ENCODE measurements around the gene PRKN.

Gene PRKN

DNA sequence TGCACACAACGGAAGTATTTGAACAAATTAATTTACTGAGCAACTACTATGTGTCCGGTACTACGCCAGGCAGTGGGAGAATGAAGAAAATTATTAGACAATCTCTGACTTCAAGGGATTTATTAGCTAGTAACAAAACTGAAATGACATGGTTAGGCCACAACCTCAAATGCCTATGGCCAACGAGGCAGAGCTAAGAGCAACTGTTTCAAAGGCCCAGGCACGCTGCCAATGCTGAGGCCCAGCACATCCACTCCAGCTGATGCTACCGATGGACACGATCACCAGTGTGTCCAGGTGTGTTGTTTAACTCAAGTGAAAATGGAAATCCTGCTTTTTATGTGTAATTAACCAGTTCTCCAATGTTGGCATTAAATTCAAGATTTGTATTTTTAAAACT, 420.9 kb downstream of the PRKN start:
- no peak for DNase-seq (ENCODE audit: low read depth in 2 of 2)

GRCh38 chr6:162301128-162301527, 426.4 kb downstream of the PRKN start:
- DNase-seq (ENCODE audit: low read depth in 2 of 2): no peak

GRCh38 chr6:162294029-162294428, 433.5 kb downstream of the PRKN start:
- DNase-seq (ENCODE audit: low read depth in 2 of 2): no peak

- DNase-seq (ENCODE audit: low read depth in 2 of 2): no peak
These were observed 434.7 kb downstream of the PRKN start for GRCh38 chr6:162292915-162293314.

DNA sequence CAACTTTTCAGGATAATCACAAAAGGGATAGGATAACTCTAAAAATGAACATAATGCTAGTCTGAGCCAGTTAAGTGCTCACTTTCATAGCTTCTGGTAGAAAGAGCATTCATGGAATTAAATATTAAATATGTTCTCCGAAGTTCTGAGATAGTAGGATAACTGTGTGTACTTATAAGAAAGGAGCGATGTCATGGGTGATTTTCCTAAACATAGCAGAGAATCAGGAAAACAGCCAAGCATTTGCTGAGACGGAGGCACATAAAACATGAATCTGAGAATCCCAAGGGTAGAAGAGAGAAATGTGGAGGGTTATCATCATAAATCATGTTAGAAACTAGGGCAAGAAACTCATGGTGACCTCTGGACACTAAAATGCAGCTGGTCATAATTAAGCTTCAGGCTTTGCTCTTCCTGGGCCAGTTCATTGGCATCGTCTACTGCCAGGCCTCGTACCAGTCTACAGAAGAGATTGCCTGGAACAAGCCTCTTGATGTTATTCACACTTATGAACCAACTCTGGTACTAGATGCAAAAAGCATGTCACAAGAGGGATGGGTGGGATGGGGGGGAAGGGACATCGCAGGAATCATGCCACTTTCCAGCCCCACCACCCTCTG, 436.6 kb downstream of the PRKN start:
- no peak for DNase-seq (ENCODE audit: low read depth in 2 of 2)

DNA sequence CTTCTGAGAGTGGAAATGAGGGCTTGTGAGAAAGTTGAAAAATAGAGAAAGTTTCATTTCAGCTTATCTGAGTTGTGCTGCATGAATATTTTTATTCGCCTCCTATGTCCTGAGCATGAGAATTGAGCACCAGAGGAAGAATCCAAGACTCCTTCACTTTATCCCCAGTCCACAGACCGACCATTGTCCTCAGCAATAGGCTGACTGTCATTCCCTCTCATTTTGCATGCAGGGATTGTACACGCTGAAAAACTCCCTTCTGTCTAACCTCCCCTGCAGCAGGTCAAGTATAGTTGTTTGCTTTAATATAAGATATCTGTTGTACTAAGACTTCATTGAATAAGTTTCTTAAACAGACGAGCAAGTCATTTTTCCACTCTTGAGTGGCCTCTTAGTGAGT, 437.6 kb downstream of the PRKN start:
- DNase-seq (ENCODE audit: low read depth in 2 of 2): no peak

DNA sequence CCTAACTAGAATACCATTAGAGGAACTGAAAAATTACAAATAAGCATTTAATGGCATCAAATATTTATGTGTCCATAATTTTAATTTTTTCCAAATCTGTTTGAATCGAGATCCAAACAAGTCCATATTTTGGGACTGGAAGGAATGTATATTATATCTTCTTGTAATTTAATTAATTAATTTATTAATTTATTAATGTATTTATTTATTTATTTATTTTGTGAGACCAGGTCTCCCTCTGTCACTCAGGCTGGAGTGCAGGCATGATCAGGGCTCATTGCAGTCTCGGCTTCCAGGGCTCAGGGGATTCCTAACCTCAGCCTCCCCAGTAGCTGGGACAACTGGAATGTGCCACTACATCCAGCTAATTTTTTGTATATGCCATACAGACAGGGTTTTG, 453.6 kb downstream of the PRKN start:
- no peak for DNase-seq (ENCODE audit: low read depth in 2 of 2)

GRCh38 chr6:162271922-162272321, 455.6 kb downstream of the PRKN start:
- DNase-seq (ENCODE audit: low read depth in 2 of 2): no peak

DNA sequence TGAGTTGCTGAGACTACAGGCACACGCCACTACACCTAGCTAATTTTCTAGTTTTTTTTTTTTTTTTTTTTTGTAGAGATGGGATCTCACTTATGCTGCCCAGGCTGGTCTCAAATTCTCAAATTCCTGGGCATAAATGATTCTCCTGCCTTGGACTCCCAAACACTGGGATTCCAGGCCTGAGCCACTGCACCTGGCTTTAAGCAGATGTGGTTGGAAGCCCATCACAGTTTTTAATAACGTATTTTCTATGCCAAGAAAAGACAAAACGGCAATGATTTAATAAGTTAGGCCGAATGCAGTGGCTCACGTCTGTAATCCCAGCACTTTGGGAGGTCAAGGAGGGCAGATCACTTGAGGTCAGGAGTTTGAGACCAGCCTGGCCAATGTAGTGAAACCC, 456.6 kb downstream of the PRKN start:
- no peak for DNase-seq (ENCODE audit: low read depth in 2 of 2)

DNA sequence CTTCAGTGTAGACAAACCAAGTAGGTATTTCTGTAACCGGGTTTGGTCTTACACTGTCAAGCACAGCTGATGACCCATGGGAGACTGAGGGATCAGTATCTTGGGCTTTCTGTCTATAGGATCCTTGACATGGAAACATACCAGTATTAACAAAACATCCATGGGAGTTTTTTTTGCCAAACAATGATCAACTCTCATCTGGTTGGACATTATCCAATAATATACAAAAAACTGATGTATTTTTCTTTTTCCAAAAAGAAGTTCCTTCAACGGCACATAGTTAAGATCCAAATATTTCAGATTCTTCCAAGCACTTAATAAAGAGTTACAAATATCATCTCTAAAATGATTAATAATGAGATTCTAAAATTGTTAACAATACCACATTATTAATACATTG, 459.9 kb downstream of the PRKN start:
- no peak for DNase-seq (ENCODE audit: low read depth in 2 of 2)

DNA sequence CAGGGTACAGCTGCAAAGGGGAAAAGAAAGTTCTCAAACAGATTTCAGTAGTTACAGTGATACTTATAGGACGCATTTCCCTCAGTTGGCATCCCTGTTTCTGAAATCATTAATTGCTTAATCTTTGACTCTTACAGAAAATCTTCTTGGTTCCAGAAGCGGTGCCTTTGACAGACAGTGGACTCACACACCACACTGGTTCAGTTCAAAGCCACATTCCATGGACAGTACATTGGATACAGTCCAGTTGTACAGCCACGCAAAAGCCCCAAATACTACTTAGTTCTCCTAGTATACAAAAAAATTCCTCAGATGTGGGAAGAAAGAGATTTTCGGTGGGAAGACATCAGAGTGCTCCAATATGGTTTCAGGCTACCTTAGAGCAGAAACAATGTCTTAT, 460.4 kb downstream of the PRKN start:
- DNase-seq (ENCODE audit: low read depth in 2 of 2): no peak

- no peak for DNase-seq (ENCODE audit: low read depth in 2 of 2)
These were observed 463.0 kb downstream of the PRKN start for GRCh38 chr6:162264581-162264980.

DNA sequence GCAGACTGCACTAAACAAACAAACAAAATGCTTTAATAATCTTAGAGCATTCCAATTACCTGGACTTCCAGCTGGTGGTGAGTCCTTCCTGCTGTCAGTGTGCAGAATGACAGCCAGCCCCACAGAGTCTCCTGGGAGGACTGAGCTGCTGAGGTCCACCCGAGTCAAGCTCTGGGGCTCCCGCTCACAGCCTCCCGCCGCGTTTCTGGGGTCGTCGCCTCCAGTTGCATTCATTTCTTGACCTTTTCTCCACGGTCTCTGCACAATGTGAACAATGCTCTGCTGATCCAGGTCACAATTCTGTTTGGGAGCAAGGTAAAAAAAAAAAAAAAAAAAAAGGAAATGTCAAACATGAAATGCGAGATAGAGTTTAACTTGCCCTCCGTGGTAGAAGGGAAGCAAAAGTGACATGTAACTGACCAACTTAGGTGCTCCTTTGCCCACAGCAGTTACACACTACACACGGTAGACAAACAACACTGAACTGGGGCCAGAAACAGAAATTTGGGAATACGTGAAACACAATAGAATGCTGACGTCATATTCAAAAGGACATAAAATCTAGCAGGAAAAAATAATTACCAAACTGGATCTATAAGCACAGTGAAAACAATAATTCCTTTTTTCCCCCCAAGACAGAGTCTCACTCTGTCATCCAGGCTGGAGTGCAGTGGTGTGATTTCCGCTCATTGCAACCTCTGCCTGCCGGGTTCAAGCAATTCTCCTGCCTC, 464.9 kb downstream of the PRKN start:
- DNase-seq (ENCODE audit: low read depth in 2 of 2): no peak

GRCh38 chr6:162261598-162261997, 466.0 kb downstream of the PRKN start:
- DNase-seq (ENCODE audit: low read depth in 2 of 2): no peak

DNA sequence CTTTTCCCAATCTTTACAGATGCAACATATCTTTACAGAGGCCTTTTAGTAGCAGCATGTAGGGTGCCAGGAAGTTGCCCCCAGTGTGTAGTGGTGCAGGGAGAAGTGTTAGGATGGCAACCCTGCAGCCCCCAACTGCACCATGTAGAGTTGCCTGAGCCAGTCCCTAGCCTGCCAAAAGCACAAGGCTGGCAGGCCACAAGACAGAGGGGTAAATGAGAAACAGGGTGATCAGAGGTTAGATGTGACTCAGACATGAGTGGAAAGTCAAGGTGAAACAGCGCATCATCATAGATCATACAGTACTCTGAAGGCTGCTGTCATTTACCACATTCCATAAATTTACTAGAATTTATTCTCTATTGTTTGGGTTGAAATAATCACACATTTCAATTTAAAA, 467.5 kb downstream of the PRKN start:
- no peak for DNase-seq (ENCODE audit: low read depth in 2 of 2)

DNA sequence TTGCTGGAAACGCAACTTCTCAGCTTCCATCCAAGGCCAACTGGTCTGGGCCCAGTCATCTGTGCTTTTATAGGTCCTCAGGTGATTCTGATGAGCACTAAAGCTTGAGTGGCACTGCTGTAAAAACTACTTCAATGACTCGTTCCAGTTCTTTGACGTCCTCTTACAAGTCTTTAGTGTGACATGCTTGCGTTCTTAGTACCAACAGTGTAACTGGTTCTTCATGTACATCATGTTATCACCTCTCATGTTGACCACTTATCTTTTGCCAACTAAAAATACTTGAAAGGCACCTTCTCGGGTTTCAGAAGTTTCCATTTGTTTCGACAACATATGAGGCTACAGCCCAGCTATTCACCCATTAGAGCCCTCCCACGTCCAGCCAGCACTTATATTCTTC, 468.9 kb downstream of the PRKN start:
- no peak for DNase-seq (ENCODE audit: low read depth in 2 of 2)

GRCh38 chr6:162256361-162256760, 471.2 kb downstream of the PRKN start:
- DNase-seq (ENCODE audit: low read depth in 2 of 2): no peak

DNA sequence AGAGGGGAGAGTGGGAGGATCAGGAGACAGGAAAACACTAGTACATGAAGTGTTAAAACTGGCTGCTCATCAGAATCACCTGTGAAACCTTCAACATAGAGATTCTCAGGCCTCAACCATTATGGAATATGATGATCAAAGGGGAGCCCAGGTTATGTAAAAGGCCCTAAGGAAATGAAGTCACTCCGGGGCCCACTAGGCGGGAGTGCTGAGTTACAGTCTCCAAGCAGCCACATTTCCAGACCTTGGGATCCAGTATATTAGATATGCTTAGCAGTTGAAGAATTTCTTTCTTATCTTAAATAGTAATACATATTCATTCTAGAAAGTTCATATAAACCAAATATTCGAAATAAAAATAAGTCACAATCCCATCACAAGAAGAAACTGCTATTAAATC, 476.3 kb downstream of the PRKN start:
- no peak for DNase-seq (ENCODE audit: low read depth in 2 of 2)

- DNase-seq (ENCODE audit: low read depth in 2 of 2): no peak
These were observed 477.5 kb downstream of the PRKN start for GRCh38 chr6:162249907-162250642.

DNA sequence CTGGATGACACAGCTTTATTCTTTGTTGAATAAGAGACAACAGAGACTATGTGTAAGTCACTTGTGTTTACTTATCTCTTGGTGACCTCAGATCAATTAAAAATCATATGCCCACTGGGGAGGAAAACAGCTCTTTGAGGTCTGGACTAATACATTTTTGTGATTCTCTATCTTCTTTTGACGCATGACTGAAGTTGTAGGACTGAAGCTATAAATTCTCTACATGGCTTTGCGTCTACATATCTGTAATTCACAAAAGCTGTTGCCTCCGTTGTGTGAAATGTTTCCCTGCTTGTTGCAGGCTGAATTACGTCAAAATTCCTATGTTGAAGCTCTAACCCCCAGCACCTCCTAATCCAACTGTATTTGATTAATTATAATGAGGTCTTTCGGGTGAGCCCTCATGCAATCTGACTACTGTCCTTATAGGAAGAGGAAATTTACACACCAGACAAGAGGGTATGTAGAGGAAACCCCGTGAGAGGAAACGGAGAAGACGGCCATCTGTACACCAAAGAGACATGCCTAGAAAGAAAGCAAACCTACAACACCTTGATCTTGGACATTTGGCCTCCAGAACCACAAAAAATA, 481.6 kb downstream of the PRKN start:
- DNase-seq (ENCODE audit: low read depth in 2 of 2): no peak

DNA sequence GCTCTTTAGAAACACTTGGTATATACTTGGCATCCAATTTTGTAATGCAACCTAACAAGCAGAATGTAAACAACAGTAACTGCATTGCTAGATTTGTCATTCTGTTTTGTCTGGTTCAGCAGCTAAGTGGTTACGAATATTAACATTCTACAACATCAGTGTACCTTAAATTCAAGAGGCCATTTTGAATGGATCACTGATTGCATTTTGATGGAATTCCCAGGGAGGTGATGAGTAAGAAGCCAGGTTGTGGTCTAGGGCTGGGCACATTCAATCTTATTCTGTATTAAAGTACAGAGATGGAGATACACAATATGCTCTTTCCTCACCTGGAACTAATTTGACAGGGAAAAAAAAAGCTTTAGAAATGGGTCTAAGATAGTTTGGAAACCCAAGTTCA, 483.5 kb downstream of the PRKN start:
- no peak for DNase-seq (ENCODE audit: low read depth in 2 of 2)

- DNase-seq (ENCODE audit: low read depth in 2 of 2): no peak
These were observed 484.7 kb downstream of the PRKN start for GRCh38 chr6:162242915-162243314.

DNA sequence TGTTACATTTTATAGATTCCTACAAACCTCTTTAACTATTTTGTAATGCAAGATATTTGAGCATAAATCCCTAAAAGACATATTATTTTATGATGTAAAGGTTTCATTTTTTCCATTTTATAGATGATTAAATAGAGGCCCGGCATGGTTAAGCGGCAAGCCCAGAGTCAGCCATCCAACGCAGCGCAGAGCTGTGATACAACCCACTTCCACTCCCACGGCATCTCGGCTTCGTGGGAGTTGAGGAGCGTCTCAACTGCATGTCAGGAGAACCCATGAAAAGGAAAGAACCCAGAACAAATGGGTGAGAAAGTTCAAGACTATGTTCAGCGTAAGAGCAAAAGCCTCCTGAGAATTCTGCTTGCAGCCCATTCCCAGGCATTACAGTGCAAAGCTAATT, 488.2 kb downstream of the PRKN start:
- no peak for DNase-seq (ENCODE audit: low read depth in 2 of 2)

All from stimulated activated CD4-positive, alpha-beta T cell treated with anti-CD3 and anti-CD28 coated beads, Interleukin-12 subunit alpha, Interleukin-12 subunit beta, amount 100 ng/mL, for 24 hours (primary cell).